Loucy (cell line): ENCODE measurements around the gene ADAMTS16.

Source experiments
- H2AFZ ChIP-seq: fragments of 200-600 bp; sonication (generic); 2 replicates; pipeline ENCODE4 v1.6.0; 2016; ENCODE audit warnings: antibody characterized with exemption, mild to moderate bottlenecking, low read length, moderate library complexity
- H3F3A ChIP-seq: fragments of 200-600 bp; 2 replicates; pipeline ENCODE4 v1.6.0; 2016; ENCODE audit warnings: antibody characterized with exemption, low read depth, mild to moderate bottlenecking
- H3K27me3 ChIP-seq: fragments of 200-600 bp; sonication (generic); 2 replicates; pipeline ENCODE4 v1.6.1; 2014; ENCODE audit warnings: low read length, mild to moderate bottlenecking; ENCODE audit not compliant: insufficient read depth, poor library complexity, severe bottlenecking
- H3K36me3 ChIP-seq: fragments of 200-600 bp; sonication (generic); 2 replicates; pipeline ENCODE4 v1.6.1; 2016; ENCODE audit warnings: low read length; ENCODE audit not compliant: insufficient read depth
- H3K4me1 ChIP-seq: fragments of 200-600 bp; sonication (generic); 2 replicates; pipeline ENCODE4 v1.5.1; 2014; ENCODE audit warnings: low read length, mild to moderate bottlenecking; ENCODE audit not compliant: insufficient read depth, poor library complexity, severe bottlenecking
- H3K4me2 ChIP-seq: fragments of 200-600 bp; sonication (generic); 2 replicates; pipeline ENCODE4 v1.6.0; 2014; ENCODE audit warnings: antibody characterized with exemption, low read length, low read depth, mild to moderate bottlenecking; ENCODE audit not compliant: poor library complexity, severe bottlenecking
- H3K4me3 ChIP-seq: fragments of 200-600 bp; sonication (generic); 2 replicates; pipeline ENCODE4 v1.5.1; 2014; ENCODE audit warnings: low read length, mild to moderate bottlenecking, mixed read lengths; ENCODE audit not compliant: poor library complexity, severe bottlenecking
- H3K79me2 ChIP-seq: fragments of 200-600 bp; sonication (generic); 2 replicates; pipeline ENCODE4 v1.6.1; 2014; ENCODE audit warnings: low read length; ENCODE audit not compliant: insufficient read depth
- H3K9ac ChIP-seq: fragments of 200-600 bp; sonication (generic); 2 replicates; pipeline ENCODE4 v1.6.0; 2014; ENCODE audit warnings: mild to moderate bottlenecking, low read depth, low read length, moderate library complexity; ENCODE audit not compliant: poor library complexity, severe bottlenecking
- H3K9me2 ChIP-seq: fragments of 200-600 bp; sonication (generic); replicated peaks from 2 replicates; pipeline ENCODE4 v1.6.1; 2016; ENCODE audit warnings: low read depth, low read length, mixed read lengths
- H3K9me3 ChIP-seq: fragments of 200-600 bp; sonication (generic); 2 replicates; pipeline ENCODE4 v1.6.1; 2014; ENCODE audit warnings: mild to moderate bottlenecking, antibody characterized with exemption, low read length, low read depth; ENCODE audit not compliant: insufficient read depth
- H4K20me1 ChIP-seq: fragments of 200-600 bp; sonication (generic); 2 replicates; pipeline ENCODE4 v1.6.0; 2014; ENCODE audit warnings: antibody characterized with exemption, low read length, mild to moderate bottlenecking; ENCODE audit not compliant: insufficient read depth, poor library complexity, severe bottlenecking
- CTCF ChIP-seq: fragments of 200-600 bp; sonication (generic); conservative IDR thresholded peaks from 2 replicates; pipeline ENCODE4 v1.5.1; 2014; ENCODE audit warnings: mild to moderate bottlenecking, antibody characterized with exemption, low read length
- EZH2phosphoT487 ChIP-seq: fragments of 200-600 bp; IDR thresholded peaks from 2 replicates; pipeline ENCODE4 v1.6.1; 2018; ENCODE audit warnings: antibody characterized with exemption, mild to moderate bottlenecking, moderate library complexity, borderline replicate concordance

ADAMTS16 gene

GRCh38 chr5:5331848-5332247, 191.7 kb downstream of the ADAMTS16 start:
- H3K36me3 ChIP-seq = no peaks in the 10 kb centered on the region
- H3K9ac ChIP-seq = no peak overlapping the region
- H3K27me3 ChIP-seq = no peaks in the 10 kb centered on the region
- no peaks in the 10 kb centered on the region for H3F3A ChIP-seq
- TF ChIP-seq CTCF = no peak
- TF ChIP-seq EZH2phosphoT487 = no peak
- no peak overlapping the region for H2AFZ ChIP-seq
- H3K79me2 ChIP-seq = no peaks in the 10 kb centered on the region
- H3K9me2 ChIP-seq = no peaks in the 10 kb centered on the region
- H3K9me3 ChIP-seq = peaks cover 9% of the 10 kb centered on the region; the same call in 1 of the 2 replicates
- no peaks in the 10 kb centered on the region for H3K4me1 ChIP-seq
- no peaks in the 10 kb centered on the region for H4K20me1 ChIP-seq
- no peak overlapping the region for H3K4me3 ChIP-seq
- H3K4me2 ChIP-seq = no peak overlapping the region

DNA sequence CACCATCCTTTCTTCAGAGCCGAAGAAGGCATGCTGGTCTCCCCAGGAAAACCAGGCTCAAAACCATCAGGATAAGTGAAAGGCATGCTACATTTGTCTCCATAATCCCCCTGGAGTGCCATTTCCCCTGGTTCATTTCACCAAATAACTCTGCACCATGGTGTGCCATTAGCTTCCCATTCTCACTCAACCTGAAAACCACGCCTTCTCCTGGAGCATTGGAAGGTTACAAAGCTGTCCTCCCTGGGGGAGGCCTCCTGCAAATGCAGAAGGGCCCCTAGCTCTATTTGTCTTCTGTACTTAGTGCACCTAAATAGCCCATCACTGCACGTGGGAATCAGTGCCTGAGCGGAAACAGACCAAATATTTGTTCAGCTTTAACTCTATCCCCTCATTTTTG, 192.2 kb downstream of the ADAMTS16 start:
- Histone ChIP-seq H3F3A (no peaks in the 10 kb centered on the region), H2AFZ (no peak overlapping the region), H3K4me1 (no peaks in the 10 kb centered on the region), H3K9me3 (peaks cover 9% of the 10 kb centered on the region; the same call in 1 of the 2 replicates), H3K4me2 (no peak overlapping the region), H3K27me3 (no peaks in the 10 kb centered on the region), H3K9ac (no peak overlapping the region), H3K36me3 (no peaks in the 10 kb centered on the region), H4K20me1 (no peaks in the 10 kb centered on the region), H3K9me2 (no peaks in the 10 kb centered on the region), H3K79me2 (no peaks in the 10 kb centered on the region), H3K4me3 (no peak overlapping the region)
- no peak for TF ChIP-seq EZH2phosphoT487
- no peak for TF ChIP-seq CTCF

DNA sequence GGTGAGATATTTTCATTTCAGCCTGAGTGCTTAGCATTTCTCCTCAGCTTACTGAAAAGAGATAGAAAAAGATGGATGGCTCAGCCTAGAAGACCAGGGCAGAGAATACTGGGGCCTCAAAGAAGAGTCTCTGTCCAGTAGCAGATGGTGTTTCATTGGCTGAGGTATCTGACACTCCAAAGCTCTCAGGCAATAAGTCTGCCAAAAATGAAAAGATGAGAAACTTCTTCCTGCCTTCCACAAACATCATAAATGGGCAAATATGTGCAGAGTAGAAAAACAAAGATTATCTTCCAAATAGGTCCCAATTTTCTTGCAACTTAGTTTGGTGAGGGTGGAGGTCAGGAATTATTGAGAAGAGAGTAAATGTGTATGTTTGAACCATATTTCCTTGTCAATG, 195.0 kb downstream of the ADAMTS16 start:
- no peaks in the 10 kb centered on the region for H3K4me1 ChIP-seq
- no peak overlapping the region for H3K4me2 ChIP-seq
- TF ChIP-seq CTCF (no peak), EZH2phosphoT487 (no peak)
- H3K27me3 ChIP-seq = no peaks in the 10 kb centered on the region
- H3K4me3 ChIP-seq = no peak overlapping the region
- no peaks in the 10 kb centered on the region for H3K36me3 ChIP-seq
- no peaks in the 10 kb centered on the region for H4K20me1 ChIP-seq
- H3K79me2 ChIP-seq = no peaks in the 10 kb centered on the region
- no peak overlapping the region for H3K9ac ChIP-seq
- H3F3A ChIP-seq = no peaks in the 10 kb centered on the region
- H3K9me2 ChIP-seq = no peaks in the 10 kb centered on the region
- no peak overlapping the region for H2AFZ ChIP-seq
- H3K9me3 ChIP-seq = peaks cover 11% of the 10 kb centered on the region; the same call in 1 of the 2 replicates
